H1 (cell line): ENCODE measurements around the gene CXCL16. TPM values are rescaled to one million over a fixed set of nuclear protein-coding genes. Genes with fewer than 3 reads are reported as not detected.

Experiments used
- KDM5A ChIP-seq: fragments of 200-600 bp; IDR thresholded peaks from 2 replicates; pipeline ENCODE4 v1.7.1; 2012; ENCODE audit warnings: mild to moderate bottlenecking, low read length, inconsistent platforms, mixed read lengths
- TAF7 ChIP-seq: optimal IDR thresholded peaks from 2 replicates; pipeline ENCODE3; 2011; ENCODE audit warnings: low read depth, mild to moderate bottlenecking, inconsistent platforms, low read length, moderate library complexity, borderline replicate concordance
- polyA plus RNA-seq, 7 experiments: library from polyadenylated mRNA; depleted of rRNA in 3 of 7; stranded (reverse) in 5 of 7; unstranded in 2 of 7; fragments of >200 nt in 5 of 7; fragments of 200-250 nt in 2 of 7; gene quantifications; 1 replicate in 5 of 7; 2 replicates in 1 of 7; 4 replicates in 1 of 7; pipeline versions ENCODE4 v1.2.1 to v1.2.3, GENCODE V29; 2011 to 2013; ENCODE audit warnings: missing spikeins in 2 of 7, mixed read lengths in 2 of 7
- total RNA-seq: library from RNA; stranded (reverse); fragmentation: NEBNext Ultra II Directional; extraction: Animal tissue kit (Norgen Biotek cat#: 25700); gene quantifications from 2 replicates; pipeline ENCODE4 v1.2.1, GENCODE V29; 2021
- TF ChIP-seq, protein P1 (sequence below): fragments of 300-600 bp; sonication (generic); IDR thresholded peaks from 2 replicates; pipeline ENCODE4 v1.7.1; 2012; ENCODE audit warnings: low read length, moderate library complexity, mild to moderate bottlenecking, inconsistent platforms; ENCODE audit not compliant: insufficient replicate concordance

Gene CXCL16
- total and polyA plus RNA-seq, 2 of the 8 experiments (the other 6 are each of a cell fraction or from before 2014, with no cell fraction given): 3.5 to 4.8 TPM

GRCh38 chr17:4751932-4752331 lies 12.2 kb upstream of the CXCL16 start (continued):
- TF ChIP-seq, protein P1, sequence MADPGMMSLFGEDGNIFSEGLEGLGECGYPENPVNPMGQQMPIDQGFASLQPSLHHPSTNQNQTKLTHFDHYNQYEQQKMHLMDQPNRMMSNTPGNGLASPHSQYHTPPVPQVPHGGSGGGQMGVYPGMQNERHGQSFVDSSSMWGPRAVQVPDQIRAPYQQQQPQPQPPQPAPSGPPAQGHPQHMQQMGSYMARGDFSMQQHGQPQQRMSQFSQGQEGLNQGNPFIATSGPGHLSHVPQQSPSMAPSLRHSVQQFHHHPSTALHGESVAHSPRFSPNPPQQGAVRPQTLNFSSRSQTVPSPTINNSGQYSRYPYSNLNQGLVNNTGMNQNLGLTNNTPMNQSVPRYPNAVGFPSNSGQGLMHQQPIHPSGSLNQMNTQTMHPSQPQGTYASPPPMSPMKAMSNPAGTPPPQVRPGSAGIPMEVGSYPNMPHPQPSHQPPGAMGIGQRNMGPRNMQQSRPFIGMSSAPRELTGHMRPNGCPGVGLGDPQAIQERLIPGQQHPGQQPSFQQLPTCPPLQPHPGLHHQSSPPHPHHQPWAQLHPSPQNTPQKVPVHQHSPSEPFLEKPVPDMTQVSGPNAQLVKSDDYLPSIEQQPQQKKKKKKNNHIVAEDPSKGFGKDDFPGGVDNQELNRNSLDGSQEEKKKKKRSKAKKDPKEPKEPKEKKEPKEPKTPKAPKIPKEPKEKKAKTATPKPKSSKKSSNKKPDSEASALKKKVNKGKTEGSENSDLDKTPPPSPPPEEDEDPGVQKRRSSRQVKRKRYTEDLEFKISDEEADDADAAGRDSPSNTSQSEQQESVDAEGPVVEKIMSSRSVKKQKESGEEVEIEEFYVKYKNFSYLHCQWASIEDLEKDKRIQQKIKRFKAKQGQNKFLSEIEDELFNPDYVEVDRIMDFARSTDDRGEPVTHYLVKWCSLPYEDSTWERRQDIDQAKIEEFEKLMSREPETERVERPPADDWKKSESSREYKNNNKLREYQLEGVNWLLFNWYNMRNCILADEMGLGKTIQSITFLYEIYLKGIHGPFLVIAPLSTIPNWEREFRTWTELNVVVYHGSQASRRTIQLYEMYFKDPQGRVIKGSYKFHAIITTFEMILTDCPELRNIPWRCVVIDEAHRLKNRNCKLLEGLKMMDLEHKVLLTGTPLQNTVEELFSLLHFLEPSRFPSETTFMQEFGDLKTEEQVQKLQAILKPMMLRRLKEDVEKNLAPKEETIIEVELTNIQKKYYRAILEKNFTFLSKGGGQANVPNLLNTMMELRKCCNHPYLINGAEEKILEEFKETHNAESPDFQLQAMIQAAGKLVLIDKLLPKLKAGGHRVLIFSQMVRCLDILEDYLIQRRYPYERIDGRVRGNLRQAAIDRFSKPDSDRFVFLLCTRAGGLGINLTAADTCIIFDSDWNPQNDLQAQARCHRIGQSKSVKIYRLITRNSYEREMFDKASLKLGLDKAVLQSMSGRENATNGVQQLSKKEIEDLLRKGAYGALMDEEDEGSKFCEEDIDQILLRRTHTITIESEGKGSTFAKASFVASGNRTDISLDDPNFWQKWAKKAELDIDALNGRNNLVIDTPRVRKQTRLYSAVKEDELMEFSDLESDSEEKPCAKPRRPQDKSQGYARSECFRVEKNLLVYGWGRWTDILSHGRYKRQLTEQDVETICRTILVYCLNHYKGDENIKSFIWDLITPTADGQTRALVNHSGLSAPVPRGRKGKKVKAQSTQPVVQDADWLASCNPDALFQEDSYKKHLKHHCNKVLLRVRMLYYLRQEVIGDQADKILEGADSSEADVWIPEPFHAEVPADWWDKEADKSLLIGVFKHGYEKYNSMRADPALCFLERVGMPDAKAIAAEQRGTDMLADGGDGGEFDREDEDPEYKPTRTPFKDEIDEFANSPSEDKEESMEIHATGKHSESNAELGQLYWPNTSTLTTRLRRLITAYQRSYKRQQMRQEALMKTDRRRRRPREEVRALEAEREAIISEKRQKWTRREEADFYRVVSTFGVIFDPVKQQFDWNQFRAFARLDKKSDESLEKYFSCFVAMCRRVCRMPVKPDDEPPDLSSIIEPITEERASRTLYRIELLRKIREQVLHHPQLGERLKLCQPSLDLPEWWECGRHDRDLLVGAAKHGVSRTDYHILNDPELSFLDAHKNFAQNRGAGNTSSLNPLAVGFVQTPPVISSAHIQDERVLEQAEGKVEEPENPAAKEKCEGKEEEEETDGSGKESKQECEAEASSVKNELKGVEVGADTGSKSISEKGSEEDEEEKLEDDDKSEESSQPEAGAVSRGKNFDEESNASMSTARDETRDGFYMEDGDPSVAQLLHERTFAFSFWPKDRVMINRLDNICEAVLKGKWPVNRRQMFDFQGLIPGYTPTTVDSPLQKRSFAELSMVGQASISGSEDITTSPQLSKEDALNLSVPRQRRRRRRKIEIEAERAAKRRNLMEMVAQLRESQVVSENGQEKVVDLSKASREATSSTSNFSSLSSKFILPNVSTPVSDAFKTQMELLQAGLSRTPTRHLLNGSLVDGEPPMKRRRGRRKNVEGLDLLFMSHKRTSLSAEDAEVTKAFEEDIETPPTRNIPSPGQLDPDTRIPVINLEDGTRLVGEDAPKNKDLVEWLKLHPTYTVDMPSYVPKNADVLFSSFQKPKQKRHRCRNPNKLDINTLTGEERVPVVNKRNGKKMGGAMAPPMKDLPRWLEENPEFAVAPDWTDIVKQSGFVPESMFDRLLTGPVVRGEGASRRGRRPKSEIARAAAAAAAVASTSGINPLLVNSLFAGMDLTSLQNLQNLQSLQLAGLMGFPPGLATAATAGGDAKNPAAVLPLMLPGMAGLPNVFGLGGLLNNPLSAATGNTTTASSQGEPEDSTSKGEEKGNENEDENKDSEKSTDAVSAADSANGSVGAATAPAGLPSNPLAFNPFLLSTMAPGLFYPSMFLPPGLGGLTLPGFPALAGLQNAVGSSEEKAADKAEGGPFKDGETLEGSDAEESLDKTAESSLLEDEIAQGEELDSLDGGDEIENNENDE: no peak
- no peak for TF ChIP-seq KDM5A
- no peak for TF ChIP-seq TAF7
